IMR-90 (cell line): Measurements from ENCODE around the gene CENPV. TPM values are rescaled to one million over a fixed set of nuclear protein-coding genes. Genes with fewer than 3 reads are reported as not detected.

Experiments used
- ATAC-seq: fragments of 200-7000 bp; cut with Tn5 transposase; 2 replicates; pipeline ENCODE4 v1.9.1; 2020; ENCODE audit warnings: low read depth, mild to moderate bottlenecking, moderate library complexity
- BruUV-seq: library from RNA; stranded (reverse); fragments of 400-500 nt; replicated peaks from 2 replicates; lab custom pipeline; 2021; lab: Mats Ljungman, UMichigan
- CTCF ChIA-PET: fragments of 300-600 bp; formaldehyde crosslinking; extraction: SDS; loops from one replicate; lab custom pipeline; 2021; ENCODE audit warnings: antibody characterized with exemption; lab: Yijun Ruan, JAX
- POLR2A ChIA-PET: fragments of 300-600 bp; sonication (Branson Sonifier 250); formaldehyde crosslinking; loops from one replicate; lab custom pipeline; 2022; ENCODE audit warnings: antibody characterized with exemption; ENCODE audit not compliant: unreplicated experiment; lab: Charles Lee
- DNase-seq: peaks from one replicate; pipeline ENCODE4 v3.0.0; 2013
- H2AFZ ChIP-seq: replicated peaks from 2 replicates; pipeline ENCODE3; 2013; ENCODE audit warnings: low read length, mild to moderate bottlenecking; ENCODE audit not compliant: poor library complexity
- H2AK5ac ChIP-seq: 2 replicates; pipeline ENCODE4 v1.6.1; 2013; ENCODE audit warnings: low read depth, low read length, inconsistent platforms
- H2AK9ac ChIP-seq: replicated peaks from 2 replicates; pipeline ENCODE3; 2013; ENCODE audit warnings: mild to moderate bottlenecking, low read depth, low read length, moderate library complexity; ENCODE audit not compliant: poor library complexity
- H2BK120ac ChIP-seq: 2 replicates; pipeline ENCODE4 v1.6.1; 2013; ENCODE audit warnings: low read depth, low read length, inconsistent platforms
- H2BK15ac ChIP-seq: 3 replicates; pipeline ENCODE4 v1.6.1; 2013; ENCODE audit warnings: low read depth, low read length, inconsistent platforms
- H2BK20ac ChIP-seq: 2 replicates; pipeline ENCODE4 v1.6.1; 2013; ENCODE audit warnings: low read depth, mild to moderate bottlenecking, inconsistent platforms, low read length, moderate library complexity
- H2BK5ac ChIP-seq: 2 replicates; pipeline ENCODE4 v1.6.1; 2013; ENCODE audit warnings: mild to moderate bottlenecking, low read depth, low read length, inconsistent platforms; ENCODE audit not compliant: poor library complexity, severe bottlenecking
- H3K14ac ChIP-seq: replicated peaks from 2 replicates; pipeline ENCODE4 v1.6.1; 2013; ENCODE audit warnings: low read depth, low read length, inconsistent platforms
- H3K18ac ChIP-seq: 2 replicates; pipeline ENCODE4 v1.6.1; 2013; ENCODE audit warnings: low read depth, low read length, control low read depth
- H3K23ac ChIP-seq: 2 replicates; pipeline ENCODE4 v1.6.1; 2013; ENCODE audit warnings: low read depth, low read length, inconsistent platforms
- H3K27ac ChIP-seq: 2 replicates; pipeline ENCODE4 v1.5.1; 2013; ENCODE audit warnings: mild to moderate bottlenecking, control low read depth, low read length; ENCODE audit not compliant: insufficient read depth
- H3K27me3 ChIP-seq: 2 replicates; pipeline ENCODE4 v1.6.1; 2013; ENCODE audit warnings: low read length; ENCODE audit not compliant: control insufficient read depth, insufficient read depth
- H3K36me3 ChIP-seq: 2 replicates; pipeline ENCODE4 v1.6.1; 2013; ENCODE audit warnings: low read length, mixed read lengths; ENCODE audit not compliant: control insufficient read depth, insufficient read depth
- H3K4ac ChIP-seq: 2 replicates; pipeline ENCODE4 v1.6.1; 2013; ENCODE audit warnings: low read depth, low read length, inconsistent platforms
- H3K4me1 ChIP-seq: 2 replicates; pipeline ENCODE4 v1.6.1; 2013; ENCODE audit warnings: low read length, mixed read lengths; ENCODE audit not compliant: control insufficient read depth, insufficient read depth
- H3K4me2 ChIP-seq: 2 replicates; pipeline ENCODE4 v1.6.1; 2013; ENCODE audit warnings: low read depth, mild to moderate bottlenecking, control low read depth, low read length, moderate library complexity
- H3K4me3 ChIP-seq: 2 replicates; pipeline ENCODE4 v1.5.1; 2013; ENCODE audit warnings: low read depth, mild to moderate bottlenecking, control low read depth, low read length, moderate library complexity; ENCODE audit not compliant: insufficient read depth
- H3K56ac ChIP-seq: 2 replicates; pipeline ENCODE4 v1.6.1; 2013; ENCODE audit warnings: low read length, inconsistent platforms; ENCODE audit not compliant: insufficient read depth; ENCODE audit errors: extremely low read depth
- H3K79me1 ChIP-seq, 2 experiments: 2 replicates each; pipeline ENCODE4 v1.6.1; 2013; ENCODE audit warnings: low read length in 2 of 2, inconsistent platforms in 1 of 2, low read depth in 1 of 2
- H3K9ac ChIP-seq: 2 replicates; pipeline ENCODE4 v1.6.1; 2013; ENCODE audit warnings: low read depth, low read length, control low read depth
- H3K9me1 ChIP-seq: 2 replicates; pipeline ENCODE4 v1.6.1; 2013; ENCODE audit warnings: low read length, inconsistent platforms; ENCODE audit not compliant: insufficient read depth
- H3K9me3 ChIP-seq: 2 replicates; pipeline ENCODE4 v1.6.1; 2013; ENCODE audit warnings: low read length; ENCODE audit not compliant: control insufficient read depth, insufficient read depth
- H4K20me1 ChIP-seq: 2 replicates; pipeline ENCODE4 v1.6.1; 2013; ENCODE audit warnings: low read length, inconsistent platforms; ENCODE audit not compliant: insufficient read depth
- H4K5ac ChIP-seq: 2 replicates; pipeline ENCODE4 v1.6.1; 2013; ENCODE audit warnings: mild to moderate bottlenecking, low read depth, low read length, control low read depth
- H4K8ac ChIP-seq, 2 experiments: 2 replicates each; pipeline ENCODE4 v1.6.1; 2013; ENCODE audit warnings: low read depth in 2 of 2, low read length in 2 of 2, control low read depth in 1 of 2, inconsistent platforms in 1 of 2
- H4K91ac ChIP-seq: 2 replicates; pipeline ENCODE4 v1.6.1; 2013; ENCODE audit warnings: low read depth, low read length, inconsistent platforms; ENCODE audit not compliant: insufficient read depth
- BHLHE40 ChIP-seq: fragments of 150-350 bp; IDR thresholded peaks from 2 replicates; pipeline ENCODE4 v1.6.1; 2016; ENCODE audit warnings: mild to moderate bottlenecking, low read depth, low read length
- CHD1 ChIP-seq: IDR thresholded peaks from 2 replicates; pipeline ENCODE4 v1.6.1; 2012; ENCODE audit warnings: low read depth, low read length, improper control_type of control experiment
- FOS ChIP-seq: fragments of 150-350 bp; IDR thresholded peaks from 2 replicates; pipeline ENCODE4 v1.6.1; 2016; ENCODE audit warnings: low read depth, low read length
- MAFK ChIP-seq: IDR thresholded peaks from 2 replicates; pipeline ENCODE4 v1.6.1; 2012; ENCODE audit warnings: low read depth, low read length, improper control_type of control experiment
- MXI1 ChIP-seq: IDR thresholded peaks from 2 replicates; pipeline ENCODE4 v1.6.1; 2012; ENCODE audit warnings: low read depth, mild to moderate bottlenecking, low read length, moderate library complexity, borderline replicate concordance
- NFE2L2 ChIP-seq: fragments of 150-350 bp; IDR thresholded peaks from 2 replicates; pipeline ENCODE4 v1.6.1; 2016; ENCODE audit warnings: low read depth, mild to moderate bottlenecking, low read length
- POLR2A ChIP-seq: IDR thresholded peaks from 2 replicates; pipeline ENCODE4 v1.6.1; 2012; ENCODE audit warnings: mild to moderate bottlenecking, low read depth, low read length
- RCOR1 ChIP-seq: IDR thresholded peaks from 2 replicates; pipeline ENCODE4 v1.6.1; 2012; ENCODE audit warnings: mild to moderate bottlenecking, low read length, improper control_type of control experiment; ENCODE audit not compliant: insufficient replicate concordance
- RFX5 ChIP-seq: IDR thresholded peaks from 2 replicates; pipeline ENCODE4 v1.8.0; 2012; ENCODE audit warnings: low read depth, mild to moderate bottlenecking, low read length, moderate library complexity
- USF2 ChIP-seq: fragments of 150-350 bp; IDR thresholded peaks from 2 replicates; pipeline ENCODE4 v1.6.1; 2017; ENCODE audit warnings: mild to moderate bottlenecking, antibody characterized with exemption, low read length, low read depth
- WGBS, 2 experiments: methylation state at CpG; one replicate each; pipeline versions ENCODE4 v1.1.5 to v1.1.7; 2013; ENCODE audit warnings: missing lambda C conversion rate in 2 of 2; ENCODE audit not compliant: insufficient read length in 1 of 2; ENCODE audit errors: extremely low coverage in 2 of 2; 5-methylcytosine and 5-hydroxymethylcytosine counted together
- dilution Hi-C: fragments of 300-500 bp; cut with HindIII; formaldehyde crosslinking; loops from one replicate; pipeline ENCODE4 v1.14.3; 2018; ENCODE audit warnings: low sequenced_read_pairs; ENCODE audit not compliant: unreplicated experiment
- in situ Hi-C: fragments of 300-500 bp; cut with MboI; formaldehyde crosslinking; loops from 3 replicates; pipeline ENCODE4 v1.14.3; 2019; ENCODE audit warnings: low sequenced_read_pairs, inconsistent platforms, mixed read lengths
- intact Hi-C: fragments of 100-400 bp; cut with micrococcal nuclease; formaldehyde crosslinking; loops from 2 replicates; pipeline ENCODE4 v1.10.0; 2022
- polyA plus RNA-seq, 3 experiments: library from polyadenylated mRNA; depleted of rRNA; stranded (reverse); fragments of >200 nt; gene quantifications; 2 replicates each; pipeline ENCODE4 v1.2.3, GENCODE V29; 2012; ENCODE audit warnings: low replicate concordance in 1 of 3
- total RNA-seq: library from RNA; depleted of rRNA; stranded (reverse); fragments of >200 nt; gene quantifications from 2 replicates; pipeline ENCODE4 v1.2.3, GENCODE V29; 2012

CENPV gene
- total and polyA plus RNA-seq, 2 of the 4 experiments (the other 2 are of a cell fraction), result 35.3 to 49.8 TPM

GRCh38 chr17:16322636-16323035 lies 30.6 kb downstream of the CENPV start:
- peak; percentile 99 for ATAC-seq
- dilution Hi-C loops, result no loop called here
- Histone ChIP-seq H3K23ac (no peak overlapping the region), H3K9me3 (no peaks in the 10 kb centered on the region), H4K8ac (no peak overlapping the region), H4K5ac (no peak overlapping the region), H3K36me3 (peaks cover 6% of the 10 kb centered on the region), H3K14ac (no peak overlapping the region), H2BK120ac (0 out of 2 replicates have a peak overlapping the region, but pooled peaks have one; percentile 67), H2AK5ac (no peak overlapping the region), H3K79me1 (peaks cover 0 to 4% of the 10 kb centered on the region in 2 experiments; a peak in 2 of 4 replicates), H3K9me1 (peaks cover 6% of the 10 kb centered on the region), H3K27ac (no peak overlapping the region), H2BK20ac (peak overlapping the region; percentile 58; the same call in 1 of the 2 replicates), H3K27me3 (no peaks in the 10 kb centered on the region), H3K18ac (no peak overlapping the region), H4K91ac (no peak overlapping the region), H3K4me3 (no peak overlapping the region), H3K56ac (no peak overlapping the region), H3K4me2 (no peak overlapping the region), H2BK15ac (0 out of 3 replicates have a peak overlapping the region, but pooled peaks have one; percentile 35), H3K4ac (no peak overlapping the region), H2AK9ac (no peak overlapping the region), H3K9ac (no peak overlapping the region), H4K20me1 (no peaks in the 10 kb centered on the region), H3K4me1 (0 out of 2 replicates have a peak, but pooled peaks cover 2% of the 10 kb centered on the region), H2AFZ (no peak overlapping the region), H2BK5ac (peak overlapping the region; percentile 66)
- WGBS, 2 experiments, result no CpG with 5 or more reads among the region's 3 CpGs
- in situ Hi-C loops, result no loop called here
- no peak for TF ChIP-seq RFX5
- peak; percentile 66 for TF ChIP-seq FOS
- TF ChIP-seq USF2, result no peak
- peak; percentile 87 for TF ChIP-seq RCOR1
- TF ChIP-seq POLR2A, result no peak
- peak; percentile 25; the same call in 1 of the 2 replicates for TF ChIP-seq MAFK
- TF ChIP-seq CHD1, result 0 out of 2 replicates have a peak, but pooled peaks have one; percentile 43
- TF ChIP-seq NFE2L2, result peak; percentile 18; the same call in 1 of the 2 replicates
- peak; percentile 36; the same call in 1 of the 2 replicates for TF ChIP-seq MXI1
- TF ChIP-seq BHLHE40, result 0 out of 2 replicates have a peak, but pooled peaks have one; percentile 40
- POLR2A ChIA-PET, result no interaction called here
- BruUV-seq, result no TSS peak
- CTCF ChIA-PET, result no interaction called here
- intact Hi-C loops, result loop anchor here (2.0 kb wide), 1 partner anchor 36 kb away; no protein-coding TSS in a partner anchor
- peak; percentile 96 for DNase-seq
